ENCODE measurements around the gene DNER.

- TF ChIP-seq CTCF (IDR thresholded peaks at IDR 0.05; ENCODE audit: extremely low read depth in 1 of 2, insufficient read depth in 1 of 2, low read depth in 1 of 2, low read length in 2 of 2) = no peak
- TF ChIP-seq EZH2 (IDR thresholded peaks at IDR 0.05; ENCODE audit: borderline replicate concordance, low read depth, low read length, severe bottlenecking) = peak; percentile 75
- TF ChIP-seq POLR2AphosphoS5 (IDR thresholded peaks at IDR 0.05; ENCODE audit: insufficient read depth, low read depth, low read length) = no peak
- TF ChIP-seq POLR2A (IDR thresholded peaks at IDR 0.05; ENCODE audit: low read depth, low read length) = no peak
These were observed at the start of gene DNER for GRCh38 chr2:229714080-229714735.
